A673 (cell line): ENCODE measurements around the gene EYA3.

Experiments
- CTCF ChIP-seq: fragments of 300-800, 200-600 bp; sonication (generic); conservative IDR thresholded peaks from 2 replicates; pipeline ENCODE4 v1.5.1; 2017; ENCODE audit warnings: low read depth, mild to moderate bottlenecking, antibody characterized with exemption, low read length, moderate library complexity, mixed read lengths
- EZH2 ChIP-seq: fragments of 200-600 bp; sonication (generic); IDR thresholded peaks from 2 replicates; pipeline ENCODE4 v1.6.1; 2017; ENCODE audit warnings: borderline replicate concordance, low read depth, mild to moderate bottlenecking, mixed read lengths, antibody characterized with exemption, low read length; ENCODE audit not compliant: poor library complexity, severe bottlenecking

DNA sequence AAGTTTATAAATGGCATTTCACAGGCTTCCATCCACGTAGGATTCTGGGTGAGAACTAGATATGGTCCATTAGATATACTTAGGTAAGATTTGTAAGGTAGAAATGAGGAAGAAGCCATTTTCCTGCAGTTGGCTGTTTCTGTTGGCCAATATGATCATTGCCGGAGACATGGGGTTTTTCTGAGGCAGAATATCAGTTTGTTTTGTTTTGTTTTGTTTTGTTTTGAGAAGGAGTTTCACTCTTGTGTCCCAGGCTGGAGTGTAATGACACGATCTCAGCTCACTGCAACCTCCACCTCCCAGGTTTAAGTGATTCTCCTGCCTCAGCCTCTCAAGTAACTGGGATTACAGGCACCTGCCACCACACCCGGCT is 8.7 kb upstream of the EYA3 start:
- TF ChIP-seq CTCF (no peak), EZH2 (no peak)
